ENCODE data around the gene SLC35F4.
"Not testable (repeated sequence)": the region's sequence is repeated elsewhere in the genome, so short reads cannot be mapped to it uniquely, and the experiment has no call there.

Gene SLC35F4

DNA sequence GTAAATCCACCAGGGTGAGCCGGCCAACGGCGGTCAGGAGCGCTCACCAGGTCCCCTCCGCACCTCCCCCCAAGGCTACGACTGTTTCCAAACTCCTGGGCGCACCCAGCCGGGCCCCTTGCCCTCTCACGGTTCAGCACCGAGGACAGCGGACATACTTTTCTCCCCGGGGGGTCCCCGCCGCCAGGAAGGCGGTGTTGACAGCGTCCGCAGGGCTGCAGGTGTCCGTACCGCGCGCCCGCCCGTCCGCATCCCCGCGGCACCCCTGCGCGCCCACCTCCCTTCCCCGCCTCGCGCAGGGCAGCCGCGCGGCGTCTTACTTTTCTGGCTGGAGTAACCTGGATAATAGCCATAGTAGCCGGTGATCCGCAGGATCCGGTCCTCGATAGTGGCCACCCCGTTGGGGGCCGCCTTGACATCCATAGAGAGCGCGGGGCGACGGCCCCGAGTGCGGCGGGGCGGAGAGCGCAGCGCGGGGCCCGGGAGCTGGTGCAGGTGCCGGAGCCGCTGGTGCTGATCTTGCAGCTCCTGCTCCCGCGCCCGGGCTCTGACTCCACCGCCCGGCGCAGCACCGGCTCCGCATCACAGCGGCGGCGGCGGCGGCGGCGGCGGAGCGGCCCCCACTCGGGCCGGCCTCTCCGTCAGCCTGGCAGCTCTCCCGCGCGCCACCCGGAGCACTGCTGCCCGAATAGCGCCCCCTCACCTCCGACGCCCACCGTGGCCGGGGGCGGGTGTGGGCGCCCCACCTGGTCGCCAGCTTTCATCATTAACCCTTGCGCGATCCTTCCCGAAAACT is at the start of gene SLC35F4:
SLC35F4 (minus strand) TSS at position 690 of the 796 bp plus-strand sequence.
- DNase-seq (ENCODE audit: low spot score): peak; percentile 30

DNA sequence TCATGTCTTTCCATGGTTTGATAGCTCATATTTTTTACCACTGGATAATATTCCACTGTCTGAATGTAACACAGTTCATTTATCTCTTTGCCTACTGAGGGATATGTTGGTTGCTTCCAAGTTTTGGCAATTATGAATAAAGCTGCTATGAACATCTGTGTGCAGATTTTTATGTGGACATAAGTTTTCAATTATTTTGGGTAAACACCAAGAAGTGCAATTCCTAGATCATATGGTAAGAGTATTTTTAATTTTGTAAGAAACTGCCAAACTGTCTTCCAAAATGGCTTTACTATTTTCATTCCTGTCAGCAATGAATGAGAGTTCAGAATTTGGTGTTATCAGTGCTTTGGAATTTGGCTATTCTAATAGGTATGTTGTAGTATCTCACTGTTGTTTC is 43.7 kb upstream of the SLC35F4 start:
- no peak for DNase-seq (ENCODE audit: low spot score)

DNA sequence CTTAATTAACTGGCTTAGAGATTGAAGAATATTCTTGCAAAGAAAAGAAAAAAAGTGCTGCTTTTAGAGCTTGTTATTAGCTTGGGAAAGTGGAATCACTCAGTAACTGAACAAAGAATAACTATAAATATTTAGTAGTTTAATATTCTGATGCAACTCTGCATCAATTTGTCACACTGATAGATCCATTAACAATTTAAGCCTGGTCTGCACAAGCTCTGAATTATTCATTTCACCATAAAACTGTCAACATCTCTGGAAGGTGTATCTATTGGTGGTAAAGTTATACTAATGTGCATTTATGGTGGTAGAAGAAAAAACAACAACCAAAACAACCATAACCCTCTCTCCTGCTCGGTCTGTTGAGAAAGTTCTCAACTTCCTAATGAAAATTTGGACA is 38.1 kb upstream of the SLC35F4 start:
- DNase-seq (ENCODE audit: low spot score): no peak

DNA sequence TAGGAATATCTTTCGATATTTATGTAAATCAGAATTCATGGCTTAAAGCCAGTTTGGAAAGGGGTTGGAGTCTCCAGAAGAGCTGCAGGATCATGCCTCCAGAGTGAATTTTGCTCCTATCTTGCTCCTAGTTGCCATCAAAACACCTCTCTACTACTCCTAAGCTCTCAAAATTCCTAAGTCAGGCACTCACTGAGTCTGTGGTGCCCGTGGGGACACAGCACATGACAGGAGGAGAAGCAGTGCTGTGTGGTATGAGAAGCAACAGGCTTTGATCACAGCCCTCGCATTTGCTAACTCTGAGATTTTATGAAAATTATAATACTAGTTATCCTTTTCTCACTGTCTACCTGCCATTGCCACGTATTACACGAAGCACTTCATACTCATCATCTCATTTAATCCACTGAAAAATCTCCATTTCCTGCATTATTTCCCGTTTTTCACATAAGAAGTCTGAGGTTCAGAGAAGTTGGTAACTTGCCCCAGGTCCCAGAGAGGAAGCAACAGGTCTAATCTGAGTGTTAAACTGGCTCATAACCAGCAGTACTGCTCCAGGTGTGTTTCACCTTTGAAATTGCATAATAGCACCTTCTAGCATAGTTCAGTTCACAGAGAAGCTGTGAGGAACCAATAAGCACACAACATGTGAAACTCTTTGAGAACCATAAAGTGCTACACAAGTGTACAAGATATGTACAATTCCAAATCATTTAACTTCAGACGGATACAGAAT is 33.1 kb upstream of the SLC35F4 start:
- DNase-seq (ENCODE audit: low spot score): no peak

DNA sequence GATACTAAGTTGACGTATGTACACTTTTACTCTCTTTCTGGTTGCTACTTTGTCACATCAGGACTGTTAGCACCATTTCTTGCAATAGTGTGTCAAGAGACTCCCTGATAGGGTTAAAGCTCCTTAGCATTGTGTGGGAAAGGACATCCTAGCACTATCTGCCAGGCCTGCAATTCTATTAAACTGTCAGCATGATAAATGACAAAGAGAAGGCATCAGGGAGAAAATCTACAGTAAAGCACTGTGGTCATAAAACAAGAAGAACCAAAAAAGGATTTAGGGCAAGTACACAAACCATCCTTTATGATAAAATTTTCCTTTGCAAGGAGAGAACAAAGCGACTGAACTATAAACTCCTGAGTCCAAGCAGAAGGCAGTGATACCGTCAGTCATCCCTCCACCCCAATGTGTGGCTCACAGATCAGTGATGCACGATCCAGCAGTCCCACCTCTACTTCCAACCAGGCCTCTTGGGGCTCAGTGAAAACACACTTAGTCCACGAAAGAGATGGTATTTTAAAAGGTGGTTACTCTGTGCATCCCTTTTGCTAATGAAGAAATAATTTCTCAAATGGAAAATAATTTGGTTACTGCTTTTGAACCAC is 31.4 kb upstream of the SLC35F4 start:
- no peak for DNase-seq (ENCODE audit: low spot score)

DNA sequence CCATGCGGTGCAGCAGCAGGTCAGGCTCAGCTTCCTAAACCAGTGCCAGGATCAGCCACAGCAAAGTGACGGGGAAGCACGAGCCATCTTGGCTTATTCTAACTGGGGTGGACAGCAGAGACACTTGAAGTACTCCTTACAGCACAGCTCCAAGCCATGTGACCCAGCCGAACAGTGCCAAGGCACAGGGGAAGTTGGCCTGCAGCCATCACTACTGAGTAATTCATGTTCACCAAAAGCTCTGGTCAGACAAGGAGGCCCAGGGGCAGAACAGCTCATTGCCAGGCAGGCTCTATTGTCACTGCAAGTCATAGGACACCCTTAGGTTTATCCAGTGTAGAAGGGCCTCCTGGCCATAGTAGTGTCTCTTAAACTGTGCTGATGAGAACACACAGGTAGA is 23.4 kb upstream of the SLC35F4 start:
- peak; percentile 6 for DNase-seq (ENCODE audit: low spot score)

DNA sequence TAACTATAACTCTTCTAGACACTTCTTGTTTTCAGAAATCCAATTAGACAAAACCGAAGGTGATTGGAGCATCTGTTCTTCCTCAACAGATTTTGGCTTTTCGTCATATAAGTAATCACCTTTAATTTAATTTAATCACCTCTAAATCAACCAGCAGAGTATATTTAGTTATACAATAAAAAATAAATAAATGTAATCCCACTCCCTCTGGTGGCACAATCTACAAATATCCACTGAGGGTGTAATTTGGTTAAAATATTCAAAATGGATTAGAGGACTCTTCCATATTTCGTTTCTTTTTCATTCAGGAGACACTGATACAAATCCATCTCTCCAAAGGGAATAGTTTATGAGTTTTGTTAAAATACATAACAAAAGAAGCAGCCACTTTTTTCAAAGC is 18.3 kb upstream of the SLC35F4 start:
- no peak for DNase-seq (ENCODE audit: low spot score)

DNA sequence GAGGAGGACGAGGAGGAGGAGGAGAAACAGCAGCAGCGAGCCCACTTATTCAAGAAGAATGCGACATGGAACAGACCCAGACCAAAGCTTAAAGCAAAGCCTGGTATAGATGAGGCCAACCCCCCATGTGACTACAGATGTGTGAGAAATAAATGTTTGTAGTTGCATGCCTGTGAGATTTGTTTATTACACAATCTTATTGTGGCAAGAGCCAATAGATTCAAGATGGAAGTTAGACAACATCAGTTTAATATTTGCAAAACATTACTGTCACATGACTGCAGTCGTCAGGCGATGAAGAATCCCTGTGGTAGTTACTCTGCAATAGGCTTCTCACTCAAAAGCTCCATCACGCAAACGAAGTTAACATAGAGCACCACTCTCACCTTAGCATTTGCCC is 17.2 kb upstream of the SLC35F4 start:
- no peak for DNase-seq (ENCODE audit: low spot score)

DNA sequence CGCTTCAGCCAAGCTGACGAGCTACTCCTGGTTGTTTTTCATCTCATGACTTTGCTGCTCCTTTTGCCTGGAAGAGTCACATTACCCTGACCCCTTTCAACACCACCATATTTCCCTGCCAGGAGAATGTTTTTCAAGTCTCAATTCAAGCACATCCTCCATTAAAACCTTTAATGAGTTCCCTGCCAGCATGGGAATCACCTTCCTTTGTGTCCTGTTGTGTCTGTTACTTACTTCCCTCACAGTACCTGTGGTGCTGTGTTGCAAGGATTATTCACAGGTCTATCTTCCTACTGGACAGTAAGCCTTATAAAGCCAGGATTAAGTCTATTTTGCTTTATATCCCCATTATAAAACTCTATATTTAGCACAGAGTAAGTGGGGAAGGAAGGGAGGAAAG is 13.6 kb upstream of the SLC35F4 start:
- no peak for DNase-seq (ENCODE audit: low spot score)

DNA sequence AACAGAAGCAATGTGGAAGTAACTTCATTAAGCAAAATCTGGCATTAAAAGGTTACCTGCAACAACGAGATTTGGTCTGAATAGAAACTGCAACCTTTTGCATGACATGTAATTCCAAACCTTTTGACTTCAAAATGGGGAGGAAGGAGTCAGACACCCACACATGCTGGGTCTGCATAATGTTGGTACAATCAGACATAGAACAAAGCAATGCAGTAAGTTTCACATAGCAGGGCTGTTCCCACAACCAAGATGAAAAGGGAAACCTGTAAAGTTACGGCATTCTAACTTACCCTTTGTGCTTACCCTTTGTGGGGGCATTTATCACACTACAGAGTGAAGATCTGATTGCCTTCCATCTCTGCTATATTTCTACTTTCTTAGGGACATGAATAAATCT is 10.1 kb upstream of the SLC35F4 start:
- no peak for DNase-seq (ENCODE audit: low spot score)

DNA sequence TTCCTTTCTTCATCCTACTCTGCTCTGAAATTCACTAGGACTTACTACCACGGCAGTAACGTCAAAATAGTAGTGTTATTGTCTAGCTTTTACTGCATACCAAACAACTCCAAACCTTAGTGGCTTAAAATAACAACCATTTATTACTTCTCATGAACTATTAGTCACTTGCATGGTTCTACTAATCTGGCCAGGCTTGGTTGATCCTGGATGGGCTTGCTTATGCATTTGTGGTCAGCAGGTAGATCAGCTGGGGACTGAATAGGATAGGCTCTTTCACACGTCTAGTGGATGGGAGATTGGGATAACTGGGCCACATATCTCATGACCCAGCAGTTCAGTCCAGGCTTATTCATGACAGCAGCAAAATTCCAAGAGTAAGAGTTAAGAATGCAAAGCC is 9.4 kb upstream of the SLC35F4 start:
- DNase-seq (ENCODE audit: low spot score): no peak

DNA sequence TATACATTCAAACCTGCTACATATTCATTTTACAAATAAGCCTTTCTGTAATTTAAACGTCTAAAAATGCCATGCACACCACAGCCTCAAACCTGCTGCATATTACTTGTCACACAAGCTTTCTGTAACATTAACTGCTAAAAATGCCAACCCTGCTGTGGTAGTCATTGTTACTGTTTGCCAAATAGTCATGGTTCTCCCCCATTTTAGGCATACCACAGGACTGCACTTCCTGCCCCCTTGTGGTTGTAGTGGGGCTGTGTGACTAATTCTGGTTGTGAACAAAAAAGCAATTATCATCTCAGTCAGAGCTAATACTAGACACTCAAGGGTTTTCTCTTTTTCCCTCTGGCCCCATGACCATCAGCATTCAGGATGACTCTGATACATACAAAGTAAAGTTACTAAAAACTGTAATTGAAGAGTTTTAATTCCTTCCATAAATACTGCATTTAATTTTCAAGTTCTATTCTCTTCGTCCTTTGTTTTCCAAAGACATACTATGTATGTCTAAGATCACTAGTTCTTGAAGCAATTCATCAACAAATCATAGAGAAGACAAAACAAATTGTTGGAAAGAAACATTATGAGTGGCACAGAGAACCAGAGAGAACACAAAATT is 5.7 kb upstream of the SLC35F4 start:
- DNase-seq (ENCODE audit: low spot score): peak; percentile 62

DNA sequence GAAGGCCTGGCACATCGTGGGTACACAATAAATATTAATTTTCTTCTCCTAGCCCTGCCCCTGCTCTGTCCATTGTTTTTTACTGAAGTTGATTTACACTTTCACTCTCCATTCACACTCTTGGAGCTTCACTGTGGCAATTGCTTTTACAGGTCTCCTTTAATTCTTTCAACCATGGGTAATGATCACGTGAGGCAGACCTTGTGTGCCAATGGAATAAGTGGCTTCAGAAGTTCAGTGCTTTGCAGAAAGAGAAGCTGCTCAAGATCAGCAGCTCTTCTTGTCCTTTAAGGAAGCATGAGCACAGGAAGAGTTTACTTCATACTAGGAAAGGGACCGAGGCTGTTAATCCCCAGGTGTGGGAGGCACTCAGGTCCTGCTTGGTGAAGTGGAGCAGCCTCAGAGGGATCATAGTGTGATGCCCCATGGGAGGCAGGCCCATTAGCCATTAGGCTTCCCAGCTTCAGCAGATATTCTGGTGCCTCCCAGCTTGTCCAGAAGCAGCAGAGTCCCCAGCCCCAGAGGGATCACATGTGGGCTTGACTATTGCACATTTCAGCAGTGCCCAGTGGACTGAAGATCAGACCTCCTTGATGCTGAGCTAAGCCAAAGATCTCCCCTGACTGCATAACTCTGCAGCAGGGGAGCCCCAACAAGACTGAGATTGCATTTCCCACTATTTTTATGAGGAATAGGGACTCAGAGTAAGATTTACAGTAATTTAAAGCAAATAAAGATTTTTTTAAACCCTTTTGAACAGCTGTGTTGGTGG is 5.0 kb upstream of the SLC35F4 start:
- no peak for DNase-seq (ENCODE audit: low spot score)

DNA sequence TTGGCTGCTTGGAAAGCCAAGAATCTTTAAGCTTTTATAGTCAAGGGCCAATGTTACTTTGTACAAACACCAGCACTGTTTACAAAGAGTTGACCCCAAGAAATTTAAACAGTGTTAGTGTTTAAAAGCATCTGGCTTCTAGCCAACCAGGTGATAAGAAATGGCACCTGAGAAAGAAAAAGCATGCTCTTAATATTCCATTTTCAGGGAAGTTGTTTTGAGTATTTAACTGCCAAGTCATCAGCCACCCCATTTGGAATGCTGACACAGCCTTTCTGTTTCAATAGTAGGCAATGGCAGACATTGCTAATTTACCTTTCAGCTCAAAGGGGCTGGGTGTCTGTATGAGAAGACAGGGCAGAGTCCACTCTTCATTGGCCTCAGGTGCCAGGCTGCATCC is 3.7 kb upstream of the SLC35F4 start:
- no peak for DNase-seq (ENCODE audit: low spot score)

DNA sequence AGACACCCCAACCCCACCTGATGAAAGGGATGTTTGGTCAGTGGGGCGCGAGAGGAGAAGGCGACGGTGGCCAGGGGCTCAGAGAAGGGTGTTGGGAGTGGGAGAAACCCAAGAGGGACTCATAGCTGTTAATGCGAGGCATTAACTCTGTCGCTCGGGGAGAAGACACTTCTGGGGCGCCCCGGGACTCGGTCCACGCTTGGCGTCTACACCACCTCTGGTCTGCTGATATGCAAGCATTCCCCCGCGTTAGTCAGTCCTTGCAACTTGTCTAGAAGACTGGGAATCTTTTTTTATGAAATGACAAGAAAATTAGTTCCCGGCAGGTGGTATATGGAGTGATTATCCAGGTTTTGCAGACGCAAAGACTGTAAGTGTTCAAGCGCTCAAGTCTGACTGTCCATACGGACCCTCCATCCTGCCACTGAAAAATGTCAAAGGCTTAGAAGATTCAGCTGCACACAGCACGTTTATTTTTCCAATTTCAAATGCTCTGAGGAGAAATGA is 360 bp upstream of the SLC35F4 start:
- no peak for DNase-seq (ENCODE audit: low spot score)

DNA sequence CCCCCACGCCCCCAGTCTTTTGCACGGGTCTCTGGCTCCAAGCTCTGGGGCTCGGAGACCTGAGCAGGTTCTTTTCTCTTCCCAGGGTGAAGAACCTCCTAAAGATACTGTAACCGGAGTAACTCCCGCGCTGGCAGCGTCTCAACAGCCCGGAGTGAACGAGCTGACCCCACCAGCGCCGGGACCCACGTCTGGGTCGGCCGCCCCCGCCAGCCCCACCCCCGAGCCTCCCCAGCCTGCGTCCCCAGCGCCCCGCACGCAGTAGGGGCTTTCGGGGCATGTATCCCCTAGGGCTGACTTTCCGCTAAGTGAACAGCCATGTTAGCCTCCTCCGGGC is 858 bp downstream of the SLC35F4 start:
- DNase-seq (ENCODE audit: low spot score): no peak

DNA sequence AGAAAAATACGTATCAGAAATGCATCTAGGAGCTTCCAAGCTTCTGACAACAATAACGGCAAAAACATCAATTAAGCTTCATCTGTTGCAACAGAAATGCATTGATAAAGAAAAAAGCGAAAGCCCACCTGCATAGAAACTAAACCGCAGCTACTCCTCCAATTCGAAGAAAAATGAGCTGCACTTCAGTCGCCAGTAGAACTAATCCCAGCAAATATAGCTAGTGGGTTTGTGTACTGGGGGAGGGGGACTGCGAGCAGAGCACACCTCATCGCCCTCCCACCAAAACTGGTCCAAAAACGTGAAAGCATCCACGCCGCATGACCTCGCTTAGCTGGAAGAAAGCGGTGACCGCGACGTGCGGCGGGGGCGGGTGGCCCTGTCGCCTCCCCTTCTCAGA is 1.2 kb downstream of the SLC35F4 start:
- no peak for DNase-seq (ENCODE audit: low spot score)

DNA sequence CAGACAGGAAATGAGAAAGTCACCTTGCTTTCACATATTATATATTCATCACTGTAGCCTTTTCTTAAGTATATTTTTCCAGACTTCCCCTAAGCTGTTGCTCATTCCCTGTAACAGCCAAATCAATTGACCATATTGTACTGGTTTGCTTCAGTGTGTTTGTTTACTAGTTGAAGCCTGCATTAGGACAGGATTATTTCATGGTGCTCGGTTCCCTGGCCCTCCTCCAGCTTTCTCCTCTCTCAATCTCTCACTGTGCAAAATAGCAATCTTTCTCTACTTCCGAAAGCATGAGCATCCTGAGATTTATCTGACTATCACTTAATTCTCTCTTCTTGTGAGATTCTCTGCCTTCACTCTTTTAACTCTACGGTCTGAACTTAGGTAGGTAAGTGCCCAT is 2.4 kb downstream of the SLC35F4 start:
- no peak for DNase-seq (ENCODE audit: low spot score)

DNA sequence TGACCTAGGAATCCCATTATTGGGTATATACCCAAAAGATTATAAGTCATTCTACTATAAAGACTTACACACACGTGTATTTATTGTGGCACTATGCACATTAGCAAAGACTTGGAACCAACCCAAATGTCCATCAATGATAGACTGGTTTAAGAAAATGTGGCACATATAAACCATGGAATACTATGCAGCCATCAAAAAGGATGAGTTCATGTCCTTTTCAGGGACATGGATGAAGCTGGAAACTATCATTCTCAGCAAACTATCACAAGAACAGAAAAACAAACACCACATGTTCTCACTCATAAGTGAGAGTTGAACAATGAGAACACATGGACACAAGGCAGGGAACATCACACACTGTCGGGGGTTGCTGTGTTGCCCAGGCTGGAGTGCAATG is 10.2 kb downstream of the SLC35F4 start:
- not testable (repeated sequence) for DNase-seq (ENCODE audit: low spot score)

DNA sequence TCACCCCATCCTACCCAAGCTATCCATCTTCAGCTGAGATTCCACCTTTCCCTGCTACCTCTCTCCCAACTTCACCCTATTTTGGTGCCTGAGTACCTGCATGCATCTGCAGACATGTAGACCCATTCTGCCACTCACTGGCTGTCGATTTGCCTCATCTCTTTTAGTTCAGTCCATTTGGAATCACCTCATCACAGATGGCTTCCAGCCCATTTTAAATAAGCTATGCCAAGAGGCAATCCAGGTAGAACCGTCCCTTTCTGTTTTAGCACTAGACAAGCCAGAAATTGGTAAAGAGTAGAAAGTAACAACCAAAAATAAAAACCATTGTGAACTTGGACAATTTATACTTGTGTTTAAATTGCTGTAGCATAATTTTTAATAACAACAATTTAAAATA is 11.3 kb downstream of the SLC35F4 start:
- DNase-seq (ENCODE audit: low spot score): no peak

DNA sequence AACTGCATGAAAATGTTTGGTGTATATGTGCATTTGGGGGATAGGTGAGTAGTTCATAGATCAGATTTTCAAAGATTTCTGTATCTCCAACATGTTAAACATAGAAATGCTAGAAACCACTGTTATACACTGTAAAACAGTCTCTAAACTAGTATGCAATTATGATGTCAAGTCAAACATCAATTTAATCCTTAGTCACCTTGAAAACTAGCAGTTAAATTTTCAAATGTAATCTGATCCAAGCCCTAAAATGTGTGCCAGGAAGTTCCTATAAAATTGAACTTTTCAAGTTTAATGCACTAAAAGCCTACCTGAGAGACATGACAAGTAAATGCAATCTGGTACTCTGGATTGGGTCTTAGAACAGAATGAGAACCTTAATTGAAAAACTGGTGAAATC is 14.5 kb downstream of the SLC35F4 start:
- no peak for DNase-seq (ENCODE audit: low spot score)

DNA sequence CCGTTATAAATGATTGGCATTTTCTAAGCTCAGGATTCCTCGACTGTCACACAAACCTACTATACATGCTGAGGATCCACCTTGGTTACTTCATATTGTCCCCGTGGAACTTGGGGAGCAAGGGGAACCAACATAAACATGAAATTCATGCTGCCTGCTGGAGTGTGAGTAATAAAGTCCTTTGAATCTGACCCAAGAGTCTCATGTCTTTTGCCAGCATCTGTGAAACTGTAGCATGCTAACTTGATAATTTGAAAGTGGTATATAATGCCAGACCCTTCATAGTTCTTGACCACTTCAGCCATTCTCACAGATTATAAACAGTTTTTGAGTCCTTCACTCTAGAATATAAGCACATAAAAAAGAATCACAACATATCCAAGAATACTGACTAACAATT is 17.1 kb downstream of the SLC35F4 start:
- no peak for DNase-seq (ENCODE audit: low spot score)

Measured in AG08396 (cell line).